Ovary (tissue), 3 donors: Measurements from ENCODE around the gene ARHGAP8.

ENCODE experiments used
- CTCF ChIP-seq, 3 donors: fragments of 450-650 bp in 2 of 3; fragments of 200-600 bp in 1 of 3; IDR thresholded peaks; one replicate each; pipeline versions ENCODE4 v1.5.1 to v1.8.0; 2016 to 2022; ENCODE audit warnings: antibody characterized with exemption in 3 of 3, mild to moderate bottlenecking in 1 of 3
- EP300 ChIP-seq: sonication (generic); formaldehyde crosslinking; IDR thresholded peaks from one replicate; pipeline ENCODE4 v1.6.1; 2017; ENCODE audit warnings: antibody characterized with exemption
- POLR2A ChIP-seq: fragments of 450-650 bp; IDR thresholded peaks from one replicate; pipeline ENCODE4 v1.6.1; 2017; ENCODE audit warnings: antibody characterized with exemption, mild to moderate bottlenecking, moderate library complexity
- donor health status: DM: no; HTN: no; CAD: no.

GRCh38 chr22:44901301-44901700 is 148.9 kb downstream of the ARHGAP8 start:
- TF ChIP-seq POLR2A: no peak
- TF ChIP-seq CTCF (IDR thresholded peaks at IDR 0.05): no peak
- TF ChIP-seq EP300: no peak
